Activated T-cell treated with anti-CD3 and anti-CD28 coated beads, Interleukin-2, amount 50 U/mL, for 24 hours (primary cell): Measurements from ENCODE around the gene NIPAL4.
"Not testable (repeated sequence)": the region's sequence is repeated elsewhere in the genome, so short reads cannot be mapped to it uniquely, and the experiment has no call there.

Source experiments
- DNase-seq: peaks from one replicate; pipeline ENCODE4 v3.0.0-alpha.2; 2020
- H3K27ac Mint-ChIP-seq: 2 replicates; pipeline ENCODE4 v1.8.0; 2020; ENCODE audit warnings: mild to moderate bottlenecking, mixed read lengths
- H3K27me3 Mint-ChIP-seq: 2 replicates; pipeline ENCODE4 v1.8.0; 2020; ENCODE audit warnings: mixed read lengths
- H3K36me3 Mint-ChIP-seq: 2 replicates; pipeline ENCODE4 v1.8.0; 2020; ENCODE audit warnings: low read depth, mixed read lengths
- H3K4me1 Mint-ChIP-seq: 2 replicates; pipeline ENCODE4 v1.8.0; 2020; ENCODE audit warnings: low read depth, mixed read lengths
- H3K4me3 Mint-ChIP-seq: 2 replicates; pipeline ENCODE4 v1.8.0; 2020; ENCODE audit warnings: mild to moderate bottlenecking, moderate library complexity, mixed read lengths
- H3K9me3 Mint-ChIP-seq: 2 replicates; pipeline ENCODE4 v1.8.0; 2020; ENCODE audit warnings: mixed read lengths

The NIPAL4 gene

GRCh38 chr5:157473383-157474320 is 13.6 kb downstream of the NIPAL4 start:
- H3K27ac Mint-ChIP-seq = no peak overlapping the region
- no peaks in the 10 kb centered on the region for H3K27me3 Mint-ChIP-seq
- H3K9me3 Mint-ChIP-seq = no peaks in the 10 kb centered on the region
- no peak for DNase-seq
- no peak overlapping the region for H3K4me3 Mint-ChIP-seq
- no peaks in the 10 kb centered on the region for H3K4me1 Mint-ChIP-seq
- H3K36me3 Mint-ChIP-seq = peaks cover 44% of the 10 kb centered on the region

DNA sequence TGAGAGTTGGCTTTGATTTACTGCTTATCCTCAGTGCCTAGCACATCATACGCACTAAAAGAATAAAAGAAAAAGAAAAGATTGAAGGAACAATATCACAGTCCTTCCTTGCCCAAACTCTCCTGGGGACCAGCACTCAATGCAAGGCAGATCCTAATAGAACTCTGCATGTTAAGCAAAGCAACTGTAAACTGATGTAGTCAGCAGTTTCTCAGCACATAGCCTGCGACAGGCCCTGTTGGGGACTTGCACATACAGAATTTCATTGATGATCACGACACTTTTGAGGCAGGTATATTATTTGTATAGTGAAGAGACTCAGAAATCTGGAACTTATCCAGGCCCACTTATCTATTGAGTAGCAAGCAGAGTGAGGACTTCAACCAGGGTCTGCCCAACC is 15.4 kb downstream of the NIPAL4 start:
- peaks cover 50% of the 10 kb centered on the region for H3K36me3 Mint-ChIP-seq
- no peaks in the 10 kb centered on the region for H3K27me3 Mint-ChIP-seq
- no peaks in the 10 kb centered on the region for H3K9me3 Mint-ChIP-seq
- no peak for DNase-seq
- H3K4me3 Mint-ChIP-seq = no peak overlapping the region
- no peak overlapping the region for H3K27ac Mint-ChIP-seq
- H3K4me1 Mint-ChIP-seq = peaks cover 1% of the 10 kb centered on the region

- Mint-ChIP-seq H3K27ac (no peak overlapping the region), H3K27me3 (no peaks in the 10 kb centered on the region), H3K4me1 (peaks cover 1% of the 10 kb centered on the region), H3K4me3 (no peak overlapping the region), H3K36me3 (peaks cover 53% of the 10 kb centered on the region), H3K9me3 (no peaks in the 10 kb centered on the region)
- peak; percentile 19 for DNase-seq
These were observed 16.8 kb downstream of the NIPAL4 start for GRCh38 chr5:157476702-157477408.

DNA sequence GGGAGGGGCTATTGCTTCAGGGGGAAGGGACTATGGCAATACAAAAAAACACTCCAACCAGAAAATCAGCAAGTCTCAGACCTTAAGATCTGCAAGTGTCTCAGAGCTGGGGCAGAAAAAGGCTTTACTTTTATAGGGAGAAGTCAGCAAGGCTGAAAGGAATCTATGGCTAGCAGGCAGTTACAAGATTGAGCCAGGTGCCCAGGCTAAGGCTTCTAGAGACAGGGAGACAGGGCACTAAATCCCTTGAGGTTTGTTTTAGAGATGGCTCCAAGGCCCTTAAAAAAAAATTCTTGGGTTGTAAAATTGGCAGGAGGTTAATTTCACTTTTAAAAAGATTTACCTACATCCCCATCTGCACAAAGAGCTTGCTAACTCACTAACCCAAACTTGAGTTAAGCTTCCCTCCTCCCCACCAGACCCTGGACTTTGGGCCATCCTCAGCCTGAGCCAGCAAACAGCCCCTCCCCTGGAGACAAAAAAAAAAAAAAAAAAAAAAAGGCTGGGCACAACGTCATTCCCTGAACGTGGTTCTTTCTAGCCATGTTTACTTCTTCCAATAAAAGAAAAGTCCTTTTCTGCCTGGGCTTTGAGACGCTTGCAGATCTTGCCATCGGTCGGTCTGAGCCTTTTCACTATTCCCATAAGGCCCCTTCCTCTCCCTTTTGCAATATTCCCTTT is 17.9 kb downstream of the NIPAL4 start:
- Mint-ChIP-seq H3K36me3 (peaks cover 55% of the 10 kb centered on the region), H3K27ac (no peak overlapping the region), H3K9me3 (no peaks in the 10 kb centered on the region), H3K27me3 (no peaks in the 10 kb centered on the region), H3K4me3 (no peak overlapping the region), H3K4me1 (peaks cover 1% of the 10 kb centered on the region)
- DNase-seq = no peak

DNA sequence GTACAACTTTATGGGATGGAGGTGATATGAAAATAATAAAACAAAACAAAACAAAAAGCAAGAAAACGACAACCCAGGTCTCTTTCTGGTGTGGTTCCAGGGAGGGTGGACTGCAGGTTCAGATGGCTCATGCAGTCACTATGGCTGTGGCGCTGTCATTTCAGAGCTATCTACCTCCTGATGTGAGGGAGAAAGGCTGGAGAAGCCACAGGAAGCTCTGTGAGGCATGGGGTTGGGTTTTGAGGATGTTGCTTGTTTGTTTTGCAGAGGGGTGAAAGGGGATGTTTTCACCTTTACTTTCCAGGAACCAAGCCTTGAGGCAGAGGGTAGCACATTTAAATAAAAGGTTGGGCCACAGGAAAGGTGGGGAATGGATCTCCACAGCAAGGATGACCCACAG is 18.7 kb downstream of the NIPAL4 start:
- no peaks in the 10 kb centered on the region for H3K9me3 Mint-ChIP-seq
- H3K27me3 Mint-ChIP-seq = no peaks in the 10 kb centered on the region
- no peak for DNase-seq
- peaks cover 1% of the 10 kb centered on the region for H3K4me1 Mint-ChIP-seq
- peaks cover 54% of the 10 kb centered on the region for H3K36me3 Mint-ChIP-seq
- no peak overlapping the region for H3K4me3 Mint-ChIP-seq
- peak overlapping the region; percentile 41 for H3K27ac Mint-ChIP-seq

- Mint-ChIP-seq H3K27me3 (no peaks in the 10 kb centered on the region), H3K9me3 (no peaks in the 10 kb centered on the region), H3K4me1 (peaks cover 1% of the 10 kb centered on the region), H3K4me3 (no peak overlapping the region), H3K27ac (peak overlapping the region; percentile 41), H3K36me3 (peaks cover 58% of the 10 kb centered on the region)
- no peak for DNase-seq
These were observed 19.2 kb downstream of the NIPAL4 start for GRCh38 chr5:157479166-157479565.

GRCh38 chr5:157479612-157480510 is 19.8 kb downstream of the NIPAL4 start:
- no peaks in the 10 kb centered on the region for H3K27me3 Mint-ChIP-seq
- H3K36me3 Mint-ChIP-seq = peaks cover 60% of the 10 kb centered on the region
- H3K9me3 Mint-ChIP-seq = no peaks in the 10 kb centered on the region
- H3K4me3 Mint-ChIP-seq = no peak overlapping the region
- peaks cover 1% of the 10 kb centered on the region for H3K4me1 Mint-ChIP-seq
- DNase-seq = no peak
- no peak overlapping the region for H3K27ac Mint-ChIP-seq

DNA sequence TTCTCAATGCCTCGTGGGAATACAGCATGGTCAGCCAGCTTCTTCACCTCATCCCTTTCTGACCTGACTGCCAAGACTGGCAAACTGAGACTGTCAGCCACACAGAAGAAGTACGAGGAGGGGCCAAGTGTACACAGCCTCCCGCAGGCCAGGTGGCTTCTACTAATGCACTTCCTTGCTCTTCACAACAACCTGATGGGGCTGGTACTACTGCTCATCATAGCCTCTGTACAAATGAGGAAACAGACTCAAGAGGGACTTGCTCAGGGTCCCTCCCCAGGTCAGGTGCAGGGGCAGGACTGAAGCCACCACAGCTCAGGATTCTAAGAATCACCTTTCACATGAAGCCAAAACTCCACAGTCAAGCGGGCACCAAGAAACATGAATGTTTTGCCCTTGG is 21.3 kb downstream of the NIPAL4 start:
- no peak overlapping the region for H3K4me3 Mint-ChIP-seq
- no peak for DNase-seq
- no peaks in the 10 kb centered on the region for H3K27me3 Mint-ChIP-seq
- peaks cover 68% of the 10 kb centered on the region for H3K36me3 Mint-ChIP-seq
- no peaks in the 10 kb centered on the region for H3K9me3 Mint-ChIP-seq
- peak overlapping the region; percentile 30 for H3K27ac Mint-ChIP-seq
- peaks cover 1% of the 10 kb centered on the region for H3K4me1 Mint-ChIP-seq

DNA sequence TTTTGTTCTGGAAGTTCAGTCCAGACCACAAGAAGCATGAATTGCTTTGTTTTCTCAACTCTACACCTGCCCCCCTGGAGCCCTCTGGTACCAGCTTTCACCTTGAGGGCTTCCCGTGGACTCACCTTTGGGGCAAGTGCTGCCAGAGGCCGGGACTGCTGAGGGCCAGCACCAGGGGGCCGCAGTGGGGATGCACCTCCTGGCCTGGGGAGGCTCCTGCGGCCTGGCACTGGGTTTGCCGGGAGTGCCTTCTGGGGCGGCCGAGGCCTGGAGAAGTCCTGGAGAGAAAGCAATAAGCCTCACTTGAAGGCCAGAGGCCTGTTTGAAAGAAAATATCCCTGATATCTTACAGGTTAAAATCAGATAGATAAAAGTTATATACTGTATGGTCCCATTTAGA is 21.7 kb downstream of the NIPAL4 start:
- no peak overlapping the region for H3K4me3 Mint-ChIP-seq
- H3K27ac Mint-ChIP-seq = no peak overlapping the region
- H3K4me1 Mint-ChIP-seq = peaks cover 1% of the 10 kb centered on the region
- DNase-seq = no peak
- H3K36me3 Mint-ChIP-seq = peaks cover 69% of the 10 kb centered on the region
- no peaks in the 10 kb centered on the region for H3K27me3 Mint-ChIP-seq
- H3K9me3 Mint-ChIP-seq = no peaks in the 10 kb centered on the region

DNA sequence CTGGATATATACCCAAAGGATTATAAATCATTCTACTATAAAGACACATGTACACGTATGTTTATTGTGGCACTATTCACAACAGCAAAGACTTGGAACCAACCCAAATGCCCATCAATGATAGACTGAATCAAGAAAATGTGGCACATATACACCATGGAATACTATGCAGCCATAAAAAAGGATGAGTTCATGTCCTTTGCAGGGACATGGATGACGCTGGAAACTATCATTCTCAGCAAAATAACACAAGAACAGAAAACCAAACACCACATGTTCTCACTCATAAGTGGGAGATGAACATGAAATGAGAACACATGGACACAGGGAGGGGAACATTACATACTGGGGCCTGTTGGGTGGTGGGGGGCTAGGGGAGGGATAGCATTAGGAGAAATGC is 22.7 kb downstream of the NIPAL4 start:
- H3K9me3 Mint-ChIP-seq, DNase-seq, H3K27ac Mint-ChIP-seq, H3K4me3 Mint-ChIP-seq, H3K4me1 Mint-ChIP-seq, H3K27me3 Mint-ChIP-seq: not testable (repeated sequence)
- peaks cover 69% of the 10 kb centered on the region for H3K36me3 Mint-ChIP-seq

- DNase-seq = no peak
- H3K27me3 Mint-ChIP-seq = no peaks in the 10 kb centered on the region
- peaks cover 7% of the 10 kb centered on the region for H3K4me1 Mint-ChIP-seq
- no peak overlapping the region for H3K4me3 Mint-ChIP-seq
- no peak overlapping the region for H3K27ac Mint-ChIP-seq
- H3K36me3 Mint-ChIP-seq = peaks cover 76% of the 10 kb centered on the region
- no peaks in the 10 kb centered on the region for H3K9me3 Mint-ChIP-seq
These were observed 24.8 kb downstream of the NIPAL4 start for GRCh38 chr5:157484768-157485167.

- H3K4me3 Mint-ChIP-seq = no peak overlapping the region
- H3K27ac Mint-ChIP-seq = peak overlapping the region; percentile 26
- peaks cover 76% of the 10 kb centered on the region for H3K36me3 Mint-ChIP-seq
- no peaks in the 10 kb centered on the region for H3K27me3 Mint-ChIP-seq
- peaks cover 7% of the 10 kb centered on the region for H3K4me1 Mint-ChIP-seq
- DNase-seq = no peak
- no peaks in the 10 kb centered on the region for H3K9me3 Mint-ChIP-seq
These were observed 25.3 kb downstream of the NIPAL4 start for GRCh38 chr5:157485340-157485739.

DNA sequence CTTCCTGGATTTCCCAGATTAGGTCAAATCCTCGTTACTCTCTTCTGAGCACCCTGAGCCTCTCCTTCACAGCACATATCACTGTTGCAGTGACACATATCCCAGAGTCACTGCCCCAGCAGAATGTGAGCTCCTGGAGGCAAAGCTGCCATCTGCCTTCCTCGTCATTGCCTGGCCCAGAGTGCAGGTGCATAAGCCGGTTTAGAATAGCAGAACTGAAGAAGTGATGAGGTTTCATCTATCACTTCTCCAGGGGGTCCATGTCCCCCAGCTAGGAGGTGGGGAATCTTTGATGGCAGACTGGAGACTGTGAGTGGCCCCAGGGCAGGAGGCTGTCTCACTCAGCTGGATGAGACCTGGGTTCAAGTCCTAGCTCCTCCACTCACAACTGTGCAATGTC is 25.8 kb downstream of the NIPAL4 start:
- Mint-ChIP-seq H3K27ac (no peak overlapping the region), H3K4me3 (no peak overlapping the region), H3K36me3 (peaks cover 74% of the 10 kb centered on the region), H3K9me3 (no peaks in the 10 kb centered on the region), H3K4me1 (peaks cover 7% of the 10 kb centered on the region), H3K27me3 (no peaks in the 10 kb centered on the region)
- DNase-seq = no peak

DNA sequence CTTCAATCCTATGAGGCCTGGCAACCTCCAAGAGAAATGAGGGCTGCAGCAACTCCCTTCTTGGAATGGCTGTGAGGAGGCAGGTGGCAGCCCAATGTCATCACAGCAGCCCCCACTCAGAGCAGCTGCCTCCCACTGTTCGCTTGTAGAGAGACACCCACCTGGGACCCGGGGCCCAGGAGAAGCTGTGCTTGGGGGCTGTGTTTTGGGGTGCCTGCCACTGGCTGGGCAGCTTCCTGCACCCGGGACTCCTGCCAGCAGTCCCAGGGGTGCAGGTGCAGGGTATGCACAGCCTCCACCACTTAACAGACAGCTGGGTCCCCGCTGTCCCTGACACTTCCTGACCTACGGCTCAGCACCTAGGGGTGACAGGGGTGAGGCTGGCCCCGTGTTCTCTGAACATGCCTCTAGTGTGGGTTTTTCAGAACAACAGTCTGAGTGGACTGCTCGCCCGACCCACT is 26.2 kb downstream of the NIPAL4 start:
- Mint-ChIP-seq H3K36me3 (peaks cover 76% of the 10 kb centered on the region), H3K27ac (no peak overlapping the region), H3K4me1 (peaks cover 7% of the 10 kb centered on the region)

More for the DNA sequence above, 26.2 kb downstream of the NIPAL4 start:
- no peak overlapping the region for H3K4me3 Mint-ChIP-seq
- DNase-seq = no peak
- no peaks in the 10 kb centered on the region for H3K9me3 Mint-ChIP-seq
- no peaks in the 10 kb centered on the region for H3K27me3 Mint-ChIP-seq
